HCT116 (cell line): ENCODE results near the gene EEF2. TPM values are rescaled to one million over a fixed set of nuclear protein-coding genes. Genes with fewer than 3 reads are reported as not detected.

ENCODE experiments used
- ATAC-seq: fragments of 200-7000 bp; cut with Tn5 transposase; 2 replicates; pipeline ENCODE4 v1.9.1; 2020; ENCODE audit warnings: mild to moderate bottlenecking, moderate library complexity
- BruUV-seq: library from RNA; stranded (reverse); fragments of 400-500 nt; replicated peaks from 2 replicates; lab custom pipeline; 2021; lab: Mats Ljungman, UMichigan
- CTCF ChIA-PET: fragments of 300-600 bp; sonication (Branson Sonifier 250); formaldehyde crosslinking; loops from one replicate; lab custom pipeline; 2021; ENCODE audit warnings: antibody characterized with exemption; lab: Charles Lee
- POLR2A ChIA-PET: fragments of 300-600, 350-600 bp; sonication (Branson Sonifier 250); formaldehyde crosslinking; loops from one replicate; lab custom pipeline; 2021; ENCODE audit warnings: antibody characterized with exemption; lab: Charles Lee
- RAD21 ChIA-PET, 2 experiments: fragments of 300-600 bp; sonication (Branson Sonifier 250); formaldehyde crosslinking; loops; one replicate each; lab custom pipeline; 2023; ENCODE audit warnings: low total read pairs in 2 of 2; ENCODE audit not compliant: uncharacterized antibody in 2 of 2, unreplicated experiment in 2 of 2, low non-redundant PET in 1 of 2; lab: Charles Lee
- DNase-seq: peaks from one replicate; pipeline ENCODE4 v3.0.0-alpha.2; 2010; ENCODE audit warnings: low read depth, low spot score
- H2AFZ ChIP-seq: fragments of 200-600 bp; shearing (Covaris generic), sonication (generic); 2 replicates; pipeline ENCODE4 v1.6.1; 2017; ENCODE audit warnings: low read depth, mixed run types, mixed read lengths, antibody characterized with exemption, low read length; ENCODE audit not compliant: poor library complexity, severe bottlenecking
- H3K27ac ChIP-seq: 2 replicates; pipeline ENCODE4 v1.5.1; 2012; ENCODE audit warnings: low read depth, low read length
- H3K27me3 ChIP-seq: fragments of 200-600 bp; sonication (generic); 2 replicates; pipeline ENCODE4 v1.6.1; 2016; ENCODE audit warnings: mixed run types, low read length, mixed read lengths; ENCODE audit not compliant: insufficient read depth
- H3K36me3 ChIP-seq, 2 experiments: fragments of 200-500 bp in 1 of 2; fragments of 200-600 bp in 1 of 2; sonication (Bioruptor generic) in 1 of 2; sonication (generic) in 1 of 2; 2 replicates each; pipeline versions ENCODE4 v1.5.1 to v1.6.1; 2014 to 2016; ENCODE audit warnings: low read length in 2 of 2, inconsistent platforms in 1 of 2, mixed read lengths in 1 of 2, mixed run types in 1 of 2; ENCODE audit not compliant: insufficient read depth in 2 of 2, control insufficient read depth in 1 of 2
- H3K4me1 ChIP-seq, 2 experiments: fragments of 200-600 bp in 1 of 2; sonication (generic) in 1 of 2; 2 replicates each; pipeline versions ENCODE4 v1.5.1 to v1.6.1; 2012 to 2017; ENCODE audit warnings: low read length in 2 of 2, inconsistent platforms in 1 of 2, mild to moderate bottlenecking in 1 of 2, mixed read lengths in 1 of 2, mixed run types in 1 of 2, moderate library complexity in 1 of 2; ENCODE audit not compliant: insufficient read depth in 2 of 2, control insufficient read depth in 1 of 2
- H3K4me2 ChIP-seq: fragments of 200-600 bp; sonication (generic); 2 replicates; pipeline ENCODE4 v1.6.1; 2017; ENCODE audit warnings: mixed run types, low read length, mixed read lengths
- H3K4me3 ChIP-seq, 2 experiments: fragments of 200-600 bp in 1 of 2; sonication (generic) in 1 of 2; replicated peaks in 1 of 2; 2 replicates each; pipeline ENCODE4 v1.5.1; 2011 to 2016; ENCODE audit warnings: low read length in 2 of 2, control low read depth in 1 of 2, low read depth in 1 of 2, mild to moderate bottlenecking in 1 of 2, mixed read lengths in 1 of 2, mixed run types in 1 of 2
- H3K79me2 ChIP-seq: fragments of 200-600 bp; sonication (generic); 2 replicates; pipeline ENCODE4 v1.6.1; 2017; ENCODE audit warnings: mild to moderate bottlenecking, mixed run types, low read length, moderate library complexity, mixed read lengths; ENCODE audit not compliant: insufficient read depth
- H3K9ac ChIP-seq: fragments of 200-600 bp; sonication (generic); 2 replicates; pipeline ENCODE4 v1.6.1; 2016; ENCODE audit warnings: low read length, mixed read lengths
- H3K9me2 ChIP-seq: fragments of 200-600 bp; sonication (generic), shearing (Covaris generic); 2 replicates; pipeline ENCODE4 v1.6.1; 2017; ENCODE audit warnings: mixed run types, mild to moderate bottlenecking, moderate library complexity; ENCODE audit not compliant: insufficient read depth
- H3K9me3 ChIP-seq, 2 experiments: fragments of 200-500 bp in 1 of 2; fragments of 200-600 bp in 1 of 2; sonication (Bioruptor generic) in 1 of 2; sonication (generic) in 1 of 2; 2 replicates each; pipeline ENCODE4 v1.6.1; 2014 to 2017; ENCODE audit warnings: low read length in 2 of 2, mixed read lengths in 2 of 2, inconsistent platforms in 1 of 2, low read depth in 1 of 2, mild to moderate bottlenecking in 1 of 2, mixed run types in 1 of 2, moderate library complexity in 1 of 2; ENCODE audit not compliant: control insufficient read depth in 1 of 2, insufficient read depth in 1 of 2
- H4K20me1 ChIP-seq: fragments of 200-600 bp; sonication (generic), shearing (Covaris generic); 2 replicates; pipeline ENCODE4 v1.6.1; 2017; ENCODE audit warnings: mixed run types, mild to moderate bottlenecking, moderate library complexity; ENCODE audit not compliant: insufficient read depth
- CTCF ChIP-seq, 3 experiments: fragments of 200-600 bp in 1 of 3; sonication (generic) in 1 of 3; IDR thresholded peaks in 2 of 3; conservative IDR thresholded peaks in 1 of 3; 2 replicates each; pipeline ENCODE4 v1.5.1; 2012 to 2017; ENCODE audit warnings: low read depth in 2 of 3, low read length in 2 of 3, antibody characterized with exemption in 1 of 3, borderline replicate concordance in 1 of 3, control low read depth in 1 of 3, mild to moderate bottlenecking in 1 of 3, mixed read lengths in 1 of 3, mixed run types in 1 of 3, moderate library complexity in 1 of 3; ENCODE audit not compliant: insufficient read depth in 1 of 3
- EZH2 ChIP-seq: fragments of 200-600 bp; sonication (generic); IDR thresholded peaks from 2 replicates; pipeline ENCODE4 v1.6.1; 2017; ENCODE audit warnings: antibody characterized with exemption, mixed run types
- FOSL1 ChIP-seq: IDR thresholded peaks from 2 replicates; pipeline ENCODE4 v1.6.1; 2012; ENCODE audit warnings: low read depth
- SP1 ChIP-seq: IDR thresholded peaks from 2 replicates; pipeline ENCODE4 v1.6.1; 2012; ENCODE audit warnings: low read depth
- ZNF274 ChIP-seq: fragments of 200-500 bp; sonication (Bioruptor generic); IDR thresholded peaks from 2 replicates; pipeline ENCODE4 v1.6.1; 2014; ENCODE audit warnings: mild to moderate bottlenecking, low read depth, low read length, inconsistent platforms
- intact Hi-C: fragments of 100-400 bp; cut with micrococcal nuclease; formaldehyde crosslinking; loops from 2 replicates; pipeline ENCODE4 v1.10.0; 2022
- total RNA-seq: library from RNA; stranded (reverse); gene quantifications from one replicate; pipeline ENCODE4 v1.2.1, GENCODE V29; 2021; ENCODE audit not compliant: unreplicated experiment

Gene EEF2
- total RNA-seq, 1 experiment from 2014 or later, result 3,796 TPM

DNA sequence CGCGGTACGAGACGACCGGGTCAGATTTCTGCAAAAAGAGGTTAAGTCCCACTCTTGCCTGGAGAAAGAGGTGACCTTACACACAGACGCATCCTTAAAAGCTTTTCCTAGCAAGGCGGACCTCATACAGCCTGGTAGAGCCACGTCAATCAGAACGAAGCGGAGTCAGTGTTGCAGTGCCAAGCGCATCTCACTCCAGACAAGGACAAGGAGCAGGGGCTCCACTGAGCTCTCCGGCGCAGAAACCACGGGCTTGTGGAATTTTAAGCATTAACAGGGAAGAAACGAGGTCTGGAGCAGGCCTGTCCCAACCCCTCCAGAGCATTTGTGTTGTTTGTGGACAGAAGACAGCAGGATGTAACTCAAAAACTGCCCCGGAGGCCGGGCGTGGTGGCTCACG lies 7.1 kb downstream of the EEF2 start:
- H3K4me1 ChIP-seq, result peaks cover 0 to 17% of the 10 kb centered on the region in 2 experiments; a peak in 1 of 4 replicates
- RAD21 ChIA-PET, result no interaction called here
- ATAC-seq, result no peak
- TF ChIP-seq EZH2 (no peak), SP1 (no peak), ZNF274 (no peak), FOSL1 (no peak)
- TF ChIP-seq, all 23 proteins: peak for 0
- ChIA-PET POLR2A (no interaction called here), CTCF (no interaction called here)
- Histone ChIP-seq H3K79me2 (peaks cover 79% of the 10 kb centered on the region), H3K27ac (no peak overlapping the region), H3K9me2 (no peaks in the 10 kb centered on the region), H3K9me3 (no peaks in the 10 kb centered on the region), H3K9ac (no peak overlapping the region), H2AFZ (no peak overlapping the region), H4K20me1 (peaks cover 69% of the 10 kb centered on the region; the same call in 1 of the 2 replicates), H3K4me2 (no peak overlapping the region), H3K4me3 (no peak overlapping the region), H3K27me3 (no peaks in the 10 kb centered on the region), H3K36me3 (peaks cover 66 to 78% of the 10 kb centered on the region in 2 experiments)
- no peak for DNase-seq
- intact Hi-C loops, result no loop called here
- no TSS peak for BruUV-seq

GRCh38 chr19:3977242-3978143 lies 7.8 kb downstream of the EEF2 start:
- Histone ChIP-seq H3K9me2 (no peaks in the 10 kb centered on the region), H3K79me2 (peaks cover 73% of the 10 kb centered on the region), H3K4me3 (no peak overlapping the region), H3K27ac (no peak overlapping the region; the same call in 1 of the 2 replicates), H2AFZ (no peak overlapping the region), H3K36me3 (peaks cover 60 to 71% of the 10 kb centered on the region in 2 experiments), H3K4me1 (peaks cover 0 to 11% of the 10 kb centered on the region in 2 experiments; a peak in 1 of 4 replicates)
- RAD21 ChIA-PET, result no interaction called here
- BruUV-seq, result no TSS peak
- CTCF ChIA-PET, result no interaction called here
- intact Hi-C loops, result no loop called here
- TF ChIP-seq FOSL1 (no peak), CTCF (IDR thresholded peaks at IDR 0.05 in 2 of 3, conservative IDR thresholded peaks at IDR 0.05 in 1 of 3; ENCODE audit: borderline replicate concordance in 1 of 3, insufficient read depth in 1 of 3, low read depth in 2 of 3, low read length in 2 of 3) (peak in 2 of 3 experiments; percentile 32 to 46; a peak in 3 of 6 replicates)
- TF ChIP-seq, all 23 proteins: peak for 1
- Histone ChIP-seq H3K4me2 (no peak overlapping the region), H3K9me3 (no peaks in the 10 kb centered on the region), H3K9ac (no peak overlapping the region), H3K27me3 (no peaks in the 10 kb centered on the region), H4K20me1 (peaks cover 62% of the 10 kb centered on the region; the same call in 1 of the 2 replicates)
- ATAC-seq, result peak; percentile 23
- POLR2A ChIA-PET, result interaction anchor here (1.5 kb wide), 1 partner anchor 8 kb away, joined by 9 read pairs; the partner anchor contains the start of gene EEF2
- no peak for DNase-seq
